Astrocyte of the spinal cord (primary cell): Measurements from ENCODE around the gene TLR2.

Source experiments
- DNase-seq: peaks from one replicate; pipeline ENCODE4 v3.0.0; 2011; ENCODE audit warnings: low read depth, low spot score
- H3K4me3 ChIP-seq: 2 replicates; pipeline ENCODE4 v1.5.1; 2011; ENCODE audit warnings: low read depth, mild to moderate bottlenecking, low read length, moderate library complexity
- in situ Hi-C: cut with HindIII; loops from 2 replicates; pipeline ENCODE4 v1.10.0; 2017; ENCODE audit warnings: low sequenced_read_pairs
- TF ChIP-seq, protein P1 (sequence below): IDR thresholded peaks from 2 replicates; pipeline ENCODE4 v1.5.1; 2012; ENCODE audit warnings: low read depth, mild to moderate bottlenecking, low read length, inconsistent platforms

Gene TLR2

DNA sequence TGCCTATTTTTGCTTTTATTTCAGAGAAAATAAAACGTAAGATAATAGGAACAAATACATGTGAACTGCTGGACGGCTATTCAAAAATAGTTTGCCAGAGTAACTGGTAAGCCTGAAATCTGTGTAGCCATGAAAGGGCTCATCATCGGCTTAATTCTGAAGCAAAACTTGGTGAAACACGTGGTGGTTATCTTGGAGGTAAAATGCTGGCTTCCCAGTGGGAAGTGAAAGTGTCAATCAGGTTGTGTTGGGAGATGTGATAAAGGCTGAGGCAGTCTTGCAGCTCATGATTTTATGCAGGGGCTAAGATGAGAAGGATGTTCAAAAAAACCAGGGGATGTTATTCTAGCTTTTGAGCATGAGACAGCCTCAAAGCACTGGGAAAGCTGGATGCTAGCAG lies 36.1 kb upstream of the TLR2 start:
- TF ChIP-seq, protein P1, sequence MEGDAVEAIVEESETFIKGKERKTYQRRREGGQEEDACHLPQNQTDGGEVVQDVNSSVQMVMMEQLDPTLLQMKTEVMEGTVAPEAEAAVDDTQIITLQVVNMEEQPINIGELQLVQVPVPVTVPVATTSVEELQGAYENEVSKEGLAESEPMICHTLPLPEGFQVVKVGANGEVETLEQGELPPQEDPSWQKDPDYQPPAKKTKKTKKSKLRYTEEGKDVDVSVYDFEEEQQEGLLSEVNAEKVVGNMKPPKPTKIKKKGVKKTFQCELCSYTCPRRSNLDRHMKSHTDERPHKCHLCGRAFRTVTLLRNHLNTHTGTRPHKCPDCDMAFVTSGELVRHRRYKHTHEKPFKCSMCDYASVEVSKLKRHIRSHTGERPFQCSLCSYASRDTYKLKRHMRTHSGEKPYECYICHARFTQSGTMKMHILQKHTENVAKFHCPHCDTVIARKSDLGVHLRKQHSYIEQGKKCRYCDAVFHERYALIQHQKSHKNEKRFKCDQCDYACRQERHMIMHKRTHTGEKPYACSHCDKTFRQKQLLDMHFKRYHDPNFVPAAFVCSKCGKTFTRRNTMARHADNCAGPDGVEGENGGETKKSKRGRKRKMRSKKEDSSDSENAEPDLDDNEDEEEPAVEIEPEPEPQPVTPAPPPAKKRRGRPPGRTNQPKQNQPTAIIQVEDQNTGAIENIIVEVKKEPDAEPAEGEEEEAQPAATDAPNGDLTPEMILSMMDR, result no peak
- DNase-seq, result no peak
- no peak overlapping the region for H3K4me3 ChIP-seq
- in situ Hi-C loops, result no loop called here

GRCh38 chr4:153649572-153649991 lies 34.5 kb upstream of the TLR2 start:
- DNase-seq, result peak; percentile 17
- in situ Hi-C loops, result no loop called here
- TF ChIP-seq, protein P1, result peak; percentile 34
- H3K4me3 ChIP-seq, result no peak overlapping the region

DNA sequence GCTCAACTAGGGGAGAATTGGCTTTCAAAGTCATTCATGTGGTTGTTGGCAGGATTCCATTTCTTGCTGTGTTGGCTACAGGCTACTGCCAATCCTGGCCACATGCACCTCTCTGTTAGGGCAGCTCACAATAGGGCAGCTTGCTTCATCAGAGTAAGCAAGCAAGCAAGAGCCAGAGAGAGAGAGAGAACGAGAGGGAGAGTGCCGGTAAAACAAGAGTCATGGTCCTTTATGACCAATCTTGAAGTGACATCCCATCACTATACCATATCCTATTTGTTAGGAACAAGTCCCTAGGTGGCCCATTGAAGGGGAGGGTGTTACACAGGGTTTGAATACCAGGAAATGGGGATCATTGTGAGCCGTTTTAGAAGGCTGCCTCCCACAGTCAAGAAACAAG lies 33.0 kb upstream of the TLR2 start:
- TF ChIP-seq, protein P1, result no peak
- no peak overlapping the region for H3K4me3 ChIP-seq
- DNase-seq, result peak; percentile 12

DNA sequence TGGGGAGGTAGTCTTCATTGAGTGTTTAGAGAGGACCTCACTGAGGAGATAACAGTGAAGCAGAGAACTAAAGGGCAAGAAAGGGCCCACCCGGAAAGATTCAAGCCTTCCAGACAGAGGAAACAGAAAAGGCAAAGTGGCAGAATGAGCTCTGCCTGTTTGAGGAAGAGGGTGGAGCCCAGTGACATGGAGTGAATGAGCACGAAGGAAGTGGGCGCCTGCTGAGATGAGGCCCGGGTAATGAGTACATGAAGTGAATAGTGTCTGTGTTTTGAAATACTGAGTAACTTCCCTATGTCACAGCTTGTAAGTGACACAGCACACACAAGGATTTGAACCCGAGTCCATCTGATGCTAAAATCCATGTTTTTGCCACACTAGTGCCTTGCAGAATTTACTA lies 32.5 kb upstream of the TLR2 start:
- peak; percentile 13 for DNase-seq
- in situ Hi-C loops, result no loop called here

More for the DNA sequence above, 33.0 kb upstream of the TLR2 start:
- in situ Hi-C loops, result no loop called here

GRCh38 chr4:153652051-153652784 lies 31.9 kb upstream of the TLR2 start:
- TF ChIP-seq, protein P1, result no peak
- in situ Hi-C loops, result no loop called here
- peak; percentile 36 for DNase-seq
- H3K4me3 ChIP-seq, result no peak overlapping the region

More for the DNA sequence above, 32.5 kb upstream of the TLR2 start:
- H3K4me3 ChIP-seq, result no peak overlapping the region
- TF ChIP-seq, protein P1, result no peak

DNA sequence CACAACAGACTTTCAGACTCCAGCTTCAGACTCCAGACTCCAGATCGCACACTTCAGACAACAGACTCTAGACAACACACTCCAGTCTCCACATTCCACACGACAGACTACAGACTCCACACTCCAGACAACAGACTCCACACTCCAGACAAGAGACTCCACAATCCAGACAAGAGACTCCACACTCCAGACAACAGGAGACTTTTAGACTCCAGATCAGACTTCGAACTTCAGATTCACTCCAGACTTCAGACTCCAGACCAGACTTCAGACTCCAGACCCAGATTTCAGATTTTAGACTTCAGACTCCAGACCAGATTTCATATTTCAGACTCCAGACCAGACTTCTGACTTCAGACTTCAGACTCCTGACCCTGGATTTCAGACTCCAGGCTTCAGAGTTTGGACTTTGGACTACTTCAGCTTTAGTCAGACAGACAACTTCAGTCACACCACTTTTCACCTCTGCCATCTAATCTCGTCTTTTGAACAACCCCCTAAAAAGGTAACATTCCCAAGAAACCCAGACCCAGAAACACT lies 29.0 kb upstream of the TLR2 start:
- no peak overlapping the region for H3K4me3 ChIP-seq
- TF ChIP-seq, protein P1, result no peak
- DNase-seq, result no peak
- in situ Hi-C loops, result no loop called here
